Erythroblast (primary cell): Measurements from ENCODE around the gene PASK.

Experiments used
- GATA1 ChIP-seq: IDR thresholded peaks from 2 replicates; pipeline ENCODE4 v1.6.1; 2011; ENCODE audit warnings: low read depth, mild to moderate bottlenecking, control low read depth, low read length, moderate library complexity
- POLR2A ChIP-seq: IDR thresholded peaks from 2 replicates; pipeline ENCODE4 v1.6.1; 2011; ENCODE audit warnings: mild to moderate bottlenecking, low read length

DNA sequence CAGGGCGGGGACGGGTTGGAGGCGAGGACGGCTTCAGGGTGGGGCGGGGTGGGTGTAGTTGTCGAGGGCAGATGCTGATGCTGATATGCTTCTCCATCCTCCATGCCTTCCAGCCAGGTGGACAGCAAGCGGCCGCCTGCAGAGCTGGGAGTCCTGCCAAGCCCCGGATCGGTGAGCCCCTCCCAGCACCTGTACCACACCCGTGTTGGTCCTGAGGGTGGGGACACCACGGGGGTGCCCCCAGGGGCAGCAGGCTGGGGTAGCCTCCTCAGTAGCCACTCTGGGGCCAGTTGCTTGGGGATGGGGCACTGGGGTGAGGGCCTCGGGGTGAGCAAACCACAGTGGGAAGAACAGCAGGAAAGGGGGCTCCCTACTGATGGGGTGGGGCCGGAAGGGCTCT lies 41.8 kb upstream of the PASK start:
- no peak for TF ChIP-seq POLR2A
- no peak for TF ChIP-seq GATA1
